Epithelial cell of proximal tubule (primary cell): ENCODE measurements around the gene PDE3A. TPM values are rescaled to one million over a fixed set of nuclear protein-coding genes. Genes with fewer than 3 reads are reported as not detected.

Experiments
- DNase-seq: peaks from one replicate; pipeline ENCODE4 v3.0.0-alpha.2; 2011; ENCODE audit warnings: low read depth
- H3K4me3 ChIP-seq: 2 replicates; pipeline ENCODE4 v1.5.1; 2011; ENCODE audit warnings: low read depth, mild to moderate bottlenecking, low read length
- total RNA-seq: library from RNA; depleted of rRNA; stranded (reverse); fragments of >200 nt; gene quantifications from 2 replicates; pipeline ENCODE4 v1.2.3, GENCODE V29; 2015
- TF ChIP-seq, protein P1 (sequence below): conservative IDR thresholded peaks from 2 replicates; pipeline ENCODE4 v1.5.1; 2012; ENCODE audit warnings: low read depth, mild to moderate bottlenecking, low read length

Gene PDE3A
- total RNA-seq, 1 donor from 2014 or later = 1.6 TPM

DNA sequence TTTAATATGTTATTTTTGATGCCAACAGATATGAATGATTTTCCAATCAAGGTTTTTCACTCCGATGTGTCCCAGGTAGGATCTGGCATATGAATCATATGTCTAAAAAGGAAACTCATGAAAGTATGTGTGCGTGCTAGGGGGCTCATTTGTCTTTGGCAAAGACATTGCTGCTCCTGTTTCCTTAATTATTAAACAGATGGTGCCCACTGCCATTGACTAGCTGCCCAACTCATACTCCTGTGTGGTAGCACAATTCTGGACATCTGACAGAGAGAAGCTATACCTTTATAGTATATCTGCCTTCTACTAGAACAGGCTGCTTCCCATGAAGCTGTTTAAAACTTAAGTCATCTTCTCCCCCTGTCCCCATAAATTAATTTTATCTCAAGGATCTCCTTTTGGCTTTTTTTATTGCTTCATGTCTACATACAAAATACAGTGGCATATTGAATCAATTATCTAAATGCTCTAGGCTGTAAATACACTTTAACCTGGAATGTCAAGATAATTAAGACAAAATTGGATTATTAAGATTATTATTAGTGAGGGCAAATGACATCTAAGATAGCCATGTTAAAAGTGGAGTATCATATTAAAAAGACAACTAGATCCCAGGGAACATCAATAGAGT lies 1.4 kb upstream of the PDE3A start:
- H3K4me3 ChIP-seq = no peak overlapping the region
- DNase-seq = no peak
- TF ChIP-seq, protein P1, sequence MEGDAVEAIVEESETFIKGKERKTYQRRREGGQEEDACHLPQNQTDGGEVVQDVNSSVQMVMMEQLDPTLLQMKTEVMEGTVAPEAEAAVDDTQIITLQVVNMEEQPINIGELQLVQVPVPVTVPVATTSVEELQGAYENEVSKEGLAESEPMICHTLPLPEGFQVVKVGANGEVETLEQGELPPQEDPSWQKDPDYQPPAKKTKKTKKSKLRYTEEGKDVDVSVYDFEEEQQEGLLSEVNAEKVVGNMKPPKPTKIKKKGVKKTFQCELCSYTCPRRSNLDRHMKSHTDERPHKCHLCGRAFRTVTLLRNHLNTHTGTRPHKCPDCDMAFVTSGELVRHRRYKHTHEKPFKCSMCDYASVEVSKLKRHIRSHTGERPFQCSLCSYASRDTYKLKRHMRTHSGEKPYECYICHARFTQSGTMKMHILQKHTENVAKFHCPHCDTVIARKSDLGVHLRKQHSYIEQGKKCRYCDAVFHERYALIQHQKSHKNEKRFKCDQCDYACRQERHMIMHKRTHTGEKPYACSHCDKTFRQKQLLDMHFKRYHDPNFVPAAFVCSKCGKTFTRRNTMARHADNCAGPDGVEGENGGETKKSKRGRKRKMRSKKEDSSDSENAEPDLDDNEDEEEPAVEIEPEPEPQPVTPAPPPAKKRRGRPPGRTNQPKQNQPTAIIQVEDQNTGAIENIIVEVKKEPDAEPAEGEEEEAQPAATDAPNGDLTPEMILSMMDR = no peak

DNA sequence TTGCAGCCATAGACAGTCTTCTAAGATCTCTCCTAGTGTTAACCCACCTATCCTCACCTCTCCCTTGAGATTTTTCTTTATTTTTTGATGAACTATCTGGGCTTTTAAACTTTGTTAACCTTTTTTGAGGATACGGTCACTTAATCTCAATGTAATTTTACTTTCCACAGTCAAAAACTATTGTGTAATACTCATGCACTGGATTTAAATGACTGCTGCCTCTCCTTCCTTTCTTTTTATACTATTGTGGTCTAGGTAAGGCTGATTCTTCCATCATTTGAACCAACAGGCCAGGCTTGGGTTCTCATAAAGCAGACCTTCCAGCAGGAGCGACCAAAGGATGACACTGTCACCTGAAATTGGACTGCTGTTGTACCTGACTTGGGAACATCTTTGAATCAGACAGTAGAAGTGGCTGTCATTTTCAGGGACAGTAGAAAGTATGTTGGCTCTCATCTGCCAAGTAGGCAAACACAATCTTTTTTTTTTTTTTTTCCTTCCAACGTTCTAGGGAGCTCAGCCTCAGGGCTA lies 689 bp upstream of the PDE3A start:
- TF ChIP-seq, protein P1 = no peak
- DNase-seq = no peak
- H3K4me3 ChIP-seq = peak overlapping the region; percentile 58

DNA sequence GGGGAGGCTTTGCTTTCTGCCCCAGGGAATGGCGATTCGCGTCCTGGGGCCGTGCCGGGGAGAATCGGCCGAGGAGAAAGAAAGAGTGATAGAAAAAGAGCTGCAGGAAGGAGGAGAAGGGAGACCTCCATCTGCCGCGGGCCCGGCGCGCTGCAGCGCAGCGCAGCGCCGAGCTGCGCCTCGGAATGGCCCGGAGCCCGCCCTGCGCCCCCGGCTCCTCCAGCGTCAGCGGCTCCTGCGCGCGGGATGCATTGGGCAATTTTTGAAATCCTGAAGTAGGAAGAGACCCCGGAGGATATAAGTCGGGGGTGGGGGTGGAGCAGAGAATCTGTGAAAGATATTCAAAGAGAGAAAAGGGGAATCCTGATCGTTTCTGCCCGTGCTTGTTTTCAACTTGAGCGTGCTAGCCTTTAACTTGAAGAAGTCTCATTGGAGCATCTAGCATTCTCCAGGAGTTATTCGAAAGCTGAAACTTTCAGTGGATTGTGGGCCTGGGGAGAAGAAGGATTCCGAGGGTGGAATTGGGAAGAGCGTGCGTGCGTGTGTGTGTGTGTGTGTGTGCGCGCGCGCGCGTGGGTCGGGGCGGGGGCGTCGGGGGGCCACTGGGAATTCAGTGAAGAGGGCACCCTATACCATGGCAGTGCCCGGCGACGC lies 441 bp downstream of the PDE3A start:
- TF ChIP-seq, protein P1 = no peak
- no peak for DNase-seq
- H3K4me3 ChIP-seq = peak overlapping the region; percentile 58

DNA sequence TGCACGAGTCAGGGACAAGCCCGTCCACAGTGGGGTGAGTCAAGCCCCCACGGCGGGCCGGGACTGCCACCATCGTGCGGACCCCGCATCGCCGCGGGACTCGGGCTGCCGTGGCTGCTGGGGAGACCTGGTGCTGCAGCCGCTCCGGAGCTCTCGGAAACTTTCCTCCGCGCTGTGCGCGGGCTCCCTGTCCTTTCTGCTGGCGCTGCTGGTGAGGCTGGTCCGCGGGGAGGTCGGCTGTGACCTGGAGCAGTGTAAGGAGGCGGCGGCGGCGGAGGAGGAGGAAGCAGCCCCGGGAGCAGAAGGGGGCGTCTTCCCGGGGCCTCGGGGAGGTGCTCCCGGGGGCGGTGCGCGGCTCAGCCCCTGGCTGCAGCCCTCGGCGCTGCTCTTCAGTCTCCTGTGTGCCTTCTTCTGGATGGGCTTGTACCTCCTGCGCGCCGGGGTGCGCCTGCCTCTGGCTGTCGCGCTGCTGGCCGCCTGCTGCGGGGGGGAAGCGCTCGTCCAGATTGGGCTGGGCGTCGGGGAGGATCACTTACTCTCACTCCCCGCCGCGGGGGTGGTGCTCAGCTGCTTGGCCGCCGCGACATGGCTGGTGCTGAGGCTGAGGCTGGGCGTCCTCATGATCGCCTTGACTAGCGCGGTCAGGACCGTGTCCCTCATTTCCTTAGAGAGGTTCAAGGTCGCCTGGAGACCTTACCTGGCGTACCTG lies 1.1 kb downstream of the PDE3A start:
- no peak for DNase-seq

DNA sequence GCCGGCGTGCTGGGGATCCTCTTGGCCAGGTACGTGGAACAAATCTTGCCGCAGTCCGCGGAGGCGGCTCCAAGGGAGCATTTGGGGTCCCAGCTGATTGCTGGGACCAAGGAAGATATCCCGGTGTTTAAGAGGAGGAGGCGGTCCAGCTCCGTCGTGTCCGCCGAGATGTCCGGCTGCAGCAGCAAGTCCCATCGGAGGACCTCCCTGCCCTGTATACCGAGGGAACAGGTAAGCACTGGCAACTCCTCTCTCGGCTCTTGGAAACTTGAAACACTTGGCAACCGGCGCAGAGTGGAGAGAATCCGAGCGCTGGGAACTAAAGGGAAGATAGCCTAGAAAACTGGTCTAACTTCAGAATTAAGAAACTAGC lies 1.7 kb downstream of the PDE3A start:
- H3K4me3 ChIP-seq = peak overlapping the region; percentile 58
- no peak for DNase-seq
- TF ChIP-seq, protein P1 = no peak

More for the DNA sequence above, 1.1 kb downstream of the PDE3A start:
- peak overlapping the region; percentile 58 for H3K4me3 ChIP-seq
- TF ChIP-seq, protein P1 = no peak

DNA sequence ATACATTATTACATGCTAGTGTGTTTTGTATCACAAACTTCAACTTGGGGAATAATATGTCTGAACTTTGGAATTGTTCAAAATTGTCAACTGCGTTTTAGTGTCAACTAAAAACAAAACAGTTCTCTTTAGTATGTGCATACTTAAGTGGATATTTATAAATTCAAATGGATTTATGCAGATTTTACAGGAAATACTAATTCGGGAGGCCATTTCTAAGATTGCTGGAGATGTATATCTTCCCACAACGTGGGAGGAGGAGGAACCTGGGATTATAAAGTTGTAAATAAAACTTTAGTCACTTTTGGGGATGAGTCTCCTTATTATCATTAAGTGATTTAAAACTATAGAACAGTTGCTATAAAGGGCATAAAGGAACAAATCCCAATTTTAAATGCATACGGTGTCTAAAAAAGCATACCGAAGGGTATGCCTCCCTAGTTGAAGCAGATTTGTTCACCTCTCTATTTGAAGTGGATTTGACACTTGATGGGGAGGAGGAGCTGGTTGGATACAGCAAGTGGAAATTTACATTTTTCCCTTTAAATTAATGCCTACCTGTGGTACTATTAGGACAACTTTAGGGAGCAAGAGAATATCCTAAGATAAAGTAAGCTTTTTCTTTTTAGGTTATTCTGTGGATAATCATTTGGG lies 2.7 kb downstream of the PDE3A start:
- no peak for DNase-seq
- TF ChIP-seq, protein P1 = no peak
- no peak overlapping the region for H3K4me3 ChIP-seq
